GM18868 (cell line): ENCODE measurements around the gene CHRDL2.

Source experiments
- ATAC-seq: cut with Tn5 transposase; IDR thresholded peaks from one replicate; pipeline ENCODE4 v1.9.1; 2021; ENCODE audit warnings: mild to moderate bottlenecking, moderate library complexity; ENCODE audit not compliant: unreplicated experiment

CHRDL2 gene

DNA sequence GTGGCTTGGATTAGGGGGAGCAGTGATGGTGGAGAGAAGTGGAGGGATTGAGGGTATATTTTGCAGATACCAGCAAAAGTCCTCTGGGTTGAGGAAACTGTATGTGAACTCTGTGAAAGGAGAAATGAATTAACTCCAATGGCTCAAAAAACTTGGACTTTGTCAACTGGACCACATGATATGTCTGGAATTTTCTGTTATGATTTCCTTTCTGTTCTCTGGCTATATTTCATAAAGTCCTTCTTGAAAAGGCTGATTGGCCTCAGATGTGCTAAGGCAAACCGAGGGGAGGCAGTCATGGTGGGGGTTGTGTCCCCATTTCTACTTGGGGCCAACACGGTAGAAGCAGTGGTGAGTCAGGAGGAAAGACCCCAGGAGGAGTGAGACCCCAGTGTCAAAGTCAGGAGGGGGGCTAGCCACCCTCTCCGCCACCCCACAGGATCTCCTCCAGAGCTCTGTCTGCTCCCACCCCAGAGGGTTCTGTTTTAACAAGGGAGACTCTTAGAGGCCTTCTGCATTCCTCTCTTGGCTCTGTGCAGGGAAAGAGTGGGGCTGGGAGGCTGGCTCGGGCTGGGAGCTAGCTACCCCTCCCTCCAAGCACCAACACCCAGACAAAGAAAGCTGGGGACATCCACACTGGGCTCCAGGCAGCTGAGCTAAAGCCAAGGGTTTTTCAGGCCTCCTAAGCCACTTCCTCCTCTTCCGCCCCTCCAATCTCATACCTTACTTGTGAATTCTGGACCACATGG is 13.8 kb downstream of the CHRDL2 start:
- no peak for ATAC-seq

GRCh38 chr11:74714904-74715303 is 16.3 kb downstream of the CHRDL2 start:
- no peak for ATAC-seq

GRCh38 chr11:74713686-74714085 is 17.5 kb downstream of the CHRDL2 start:
- no peak for ATAC-seq

DNA sequence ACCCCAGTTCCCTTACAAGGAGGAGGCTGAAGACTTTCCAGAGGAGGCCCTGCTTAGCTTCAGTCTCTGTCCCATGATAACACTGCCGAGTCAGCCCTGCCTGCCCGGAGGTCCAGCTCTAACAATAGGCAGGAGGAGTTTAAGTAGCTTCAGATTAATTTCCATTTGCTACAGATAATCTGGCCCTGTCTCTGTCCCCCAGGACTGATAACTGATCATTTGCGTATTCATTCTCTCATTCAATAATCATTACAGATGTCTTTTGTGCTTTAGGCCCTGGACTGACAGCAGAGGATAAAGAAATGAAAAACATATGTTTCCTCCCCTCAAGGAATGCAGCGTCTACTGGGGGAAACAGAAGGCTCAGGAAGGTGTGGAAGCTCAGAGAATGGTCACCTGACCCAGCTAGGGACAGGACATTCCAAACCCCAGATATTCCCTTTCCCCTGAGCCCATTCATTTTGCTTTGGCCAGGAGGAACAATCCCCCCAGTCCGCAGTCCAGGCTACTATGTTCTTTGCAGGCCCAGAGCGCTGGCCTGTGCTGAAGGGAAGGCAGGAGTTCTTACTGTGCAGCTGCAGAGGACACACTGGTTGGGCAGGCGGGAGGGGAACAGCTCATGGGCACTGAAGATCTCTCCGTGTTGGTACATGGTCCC is 20.8 kb downstream of the CHRDL2 start:
- ATAC-seq = no peak

DNA sequence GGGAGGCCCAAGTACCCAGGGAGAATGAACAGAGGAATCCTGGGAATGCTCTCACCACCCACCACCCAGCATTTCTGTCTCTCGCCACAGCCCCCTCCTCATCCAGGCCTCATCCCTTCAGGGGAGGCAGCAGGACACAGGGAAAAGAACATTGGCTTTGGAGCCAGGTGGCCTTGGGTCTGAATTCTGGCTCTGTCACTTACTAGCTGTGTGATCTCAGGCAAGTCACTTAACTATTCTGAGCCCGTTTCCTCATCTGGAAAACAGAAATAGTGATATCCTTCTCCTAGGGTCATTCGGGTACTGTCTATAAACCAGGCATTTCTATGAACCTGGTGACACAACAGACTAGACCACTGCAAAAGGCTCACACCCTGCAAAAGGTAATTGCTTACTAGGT is 22.1 kb downstream of the CHRDL2 start:
- ATAC-seq = no peak

DNA sequence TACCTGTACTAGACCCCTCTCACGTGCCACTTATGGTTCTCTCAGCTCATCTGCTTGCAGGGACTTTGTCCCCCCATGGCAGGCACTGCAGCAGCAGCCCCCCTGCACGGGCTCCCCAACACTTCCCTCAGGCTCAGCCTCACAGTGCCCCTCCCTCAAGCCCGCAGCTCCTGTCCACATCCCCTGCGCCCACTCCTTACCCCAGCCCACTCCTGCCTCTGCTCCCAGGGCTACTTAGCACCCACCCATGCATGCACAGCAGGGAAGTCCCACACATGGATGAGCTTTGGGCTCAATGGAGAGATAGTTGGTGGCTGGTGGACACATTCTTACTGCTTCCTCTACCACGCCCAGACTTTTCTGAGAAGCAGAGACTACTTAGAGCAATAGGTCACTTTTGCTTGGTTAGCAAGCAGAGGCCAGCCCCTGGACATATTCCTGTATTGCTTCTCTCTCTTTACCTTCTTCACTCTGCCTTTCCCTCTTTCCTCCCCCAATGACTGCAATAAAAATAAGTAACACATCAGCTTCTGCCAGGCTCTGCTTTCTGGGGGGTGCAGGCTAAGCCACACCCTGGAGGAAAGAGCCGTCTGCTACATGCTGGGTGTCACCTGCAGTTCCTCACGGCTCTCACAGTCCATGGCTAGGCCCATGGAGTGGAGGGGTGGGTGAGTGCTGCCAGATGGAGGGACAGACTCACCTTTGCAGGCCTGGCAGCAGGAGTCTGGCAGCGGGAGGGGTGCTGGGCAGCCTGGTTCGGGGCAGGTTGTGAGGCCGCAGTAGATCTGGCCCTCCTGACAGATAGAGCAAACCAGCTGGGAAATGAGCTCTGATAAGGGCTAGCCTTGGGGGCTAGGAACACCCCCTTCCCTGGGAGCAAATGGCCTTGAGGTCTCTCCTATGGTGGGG is 23.4 kb downstream of the CHRDL2 start:
- ATAC-seq = no peak

GRCh38 chr11:74707182-74707581 is 24.0 kb downstream of the CHRDL2 start:
- ATAC-seq = no peak

DNA sequence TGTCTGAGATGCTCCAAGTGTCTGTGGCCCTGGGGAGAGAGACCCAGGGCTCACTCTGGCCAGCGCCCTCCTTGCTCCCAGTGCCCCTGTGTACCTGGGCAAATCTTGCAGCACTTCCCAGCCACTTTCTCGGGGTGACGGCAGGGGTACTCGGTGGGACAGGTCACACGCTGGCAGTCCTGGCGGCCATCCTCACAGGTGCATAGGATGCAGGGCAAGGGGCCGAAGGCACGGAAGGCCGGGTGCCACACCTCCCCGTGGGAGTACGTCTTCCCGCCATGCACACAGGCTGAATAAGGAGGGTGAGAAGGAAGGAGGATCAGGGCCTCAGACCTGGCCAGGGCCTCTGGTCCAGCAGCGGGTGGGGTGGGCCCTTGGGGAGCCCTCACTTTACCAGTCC is 28.0 kb downstream of the CHRDL2 start:
- no peak for ATAC-seq

GRCh38 chr11:74702383-74703007 is 28.7 kb downstream of the CHRDL2 start:
- peak; percentile 77 for ATAC-seq

- ATAC-seq = no peak
These were observed 29.9 kb downstream of the CHRDL2 start for GRCh38 chr11:74701351-74701750.

DNA sequence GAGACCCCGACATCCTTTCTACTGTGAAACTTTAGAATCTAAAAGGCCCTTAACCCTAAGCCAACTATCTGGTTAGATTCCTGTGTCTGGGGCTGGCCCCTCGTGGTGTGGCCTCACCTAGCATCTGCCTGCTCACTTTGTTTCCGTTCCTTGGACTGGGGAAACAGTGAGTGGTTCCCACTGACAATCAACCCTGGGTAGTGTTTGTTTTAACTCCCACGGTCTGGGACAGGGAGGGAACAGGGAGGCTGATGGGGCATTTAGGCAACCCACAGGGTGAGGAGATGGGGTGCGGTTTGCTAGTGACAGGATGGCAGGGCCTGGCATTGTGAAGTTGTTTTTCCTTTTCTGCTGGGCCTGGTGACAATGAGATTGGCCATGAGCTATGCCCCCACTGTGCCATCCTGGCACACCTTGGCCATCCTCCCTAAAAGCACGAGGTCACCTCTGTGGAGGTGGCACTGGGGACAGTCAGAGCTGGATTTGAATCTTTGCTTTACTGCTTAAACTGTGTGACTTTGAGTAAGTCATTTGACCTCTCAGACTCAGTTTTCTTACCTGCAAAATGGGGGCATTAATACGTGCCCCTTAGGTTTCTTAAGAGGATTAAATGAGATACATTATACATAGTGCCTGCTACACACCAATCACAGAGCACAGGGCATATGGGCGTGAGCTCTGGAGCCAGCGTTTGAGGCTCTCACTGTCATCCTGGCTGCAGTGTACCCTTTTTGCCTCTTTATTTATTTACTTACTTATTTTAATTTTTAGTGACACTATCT is 31.4 kb downstream of the CHRDL2 start:
- no peak for ATAC-seq

GRCh38 chr11:74697722-74698121 is 33.5 kb downstream of the CHRDL2 start:
- ATAC-seq = no peak

- no peak for ATAC-seq
These were observed 34.1 kb downstream of the CHRDL2 start for GRCh38 chr11:74696939-74697675.

- ATAC-seq = no peak
These were observed 34.7 kb downstream of the CHRDL2 start for GRCh38 chr11:74696500-74696899.

- ATAC-seq = no peak
These were observed 35.4 kb downstream of the CHRDL2 start for GRCh38 chr11:74695705-74696280.

GRCh38 chr11:74694136-74694930 is 36.9 kb downstream of the CHRDL2 start:
- ATAC-seq = no peak

GRCh38 chr11:74693531-74693930 is 37.7 kb downstream of the CHRDL2 start:
- ATAC-seq = no peak

DNA sequence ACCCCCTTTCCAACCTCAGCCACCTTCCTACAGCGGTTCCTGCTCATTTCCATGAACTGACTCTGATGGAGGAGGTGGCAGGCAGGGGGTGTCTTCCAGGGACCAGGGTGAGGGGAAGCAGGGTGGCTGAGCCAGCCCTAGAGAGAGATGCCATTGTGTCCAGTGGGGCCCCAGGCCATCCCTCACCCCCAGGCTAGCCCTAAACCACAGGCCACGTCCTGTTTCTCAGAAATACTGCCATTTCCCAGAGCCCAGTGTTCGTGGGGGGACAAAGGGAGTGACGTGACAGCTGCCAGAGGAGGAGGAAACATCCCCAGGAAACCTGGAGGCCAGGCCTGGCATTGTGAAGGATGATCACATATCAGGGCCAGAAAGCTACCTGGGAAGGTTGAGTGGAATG is 39.5 kb downstream of the CHRDL2 start:
- ATAC-seq = no peak

DNA sequence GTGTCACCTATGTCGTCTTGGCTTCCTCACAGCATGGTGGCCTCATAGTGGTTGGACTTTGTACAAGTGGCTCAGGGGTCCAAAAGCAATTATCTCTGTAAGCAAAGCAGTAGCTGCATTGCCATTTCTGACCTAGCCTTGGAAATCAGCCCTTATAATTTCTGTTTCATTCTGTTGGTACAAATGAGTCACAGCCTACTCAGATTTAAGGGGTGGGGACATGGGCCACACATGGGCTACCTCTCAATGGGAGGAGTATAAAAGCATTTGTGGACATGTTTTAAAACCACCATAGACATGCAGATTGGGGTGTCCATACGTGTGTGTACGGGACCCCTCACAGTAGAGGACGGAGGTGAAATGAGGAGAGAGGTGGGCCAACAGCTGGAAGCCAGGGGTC is 41.6 kb downstream of the CHRDL2 start:
- no peak for ATAC-seq
